H9 (cell line): Measurements from ENCODE around the gene GLT1D1. TPM values are rescaled to one million over a fixed set of nuclear protein-coding genes. Genes with fewer than 3 reads are reported as not detected.
A peak's percentile ranks its signal among the peaks of the same experiment; 100 is the strongest.

Experiments
- DNase-seq: peaks from one replicate; pipeline ENCODE4 v3.0.0-alpha.2; 2017
- H2AFZ ChIP-seq: one replicate; pipeline ENCODE4 v1.6.1; 2013; ENCODE audit warnings: mild to moderate bottlenecking, low read length, control low read depth, moderate library complexity
- H2AK5ac ChIP-seq: 2 replicates; pipeline ENCODE4 v1.6.1; 2013; ENCODE audit warnings: low read length, control low read depth, mixed read lengths; ENCODE audit not compliant: insufficient read length
- H2BK120ac ChIP-seq: one replicate; pipeline ENCODE4 v1.6.1; 2013; ENCODE audit warnings: low read depth, mild to moderate bottlenecking, low read length, control low read depth, inconsistent platforms; ENCODE audit not compliant: poor library complexity, severe bottlenecking
- H2BK12ac ChIP-seq: 2 replicates; pipeline ENCODE4 v1.6.1; 2013; ENCODE audit warnings: low read length, control low read depth, mixed read lengths, low read depth; ENCODE audit not compliant: insufficient read length
- H2BK15ac ChIP-seq: 2 replicates; pipeline ENCODE4 v1.6.1; 2013; ENCODE audit warnings: low read depth, low read length, control low read depth
- H2BK20ac ChIP-seq: one replicate; pipeline ENCODE4 v1.6.1; 2013; ENCODE audit warnings: low read depth, mild to moderate bottlenecking, low read length, control low read depth, inconsistent platforms; ENCODE audit not compliant: poor library complexity, severe bottlenecking
- H2BK5ac ChIP-seq: 2 replicates; pipeline ENCODE4 v1.6.1; 2013; ENCODE audit warnings: low read length, control low read depth, mixed read lengths; ENCODE audit not compliant: insufficient read length
- H3K14ac ChIP-seq: 2 replicates; pipeline ENCODE4 v1.6.1; 2013; ENCODE audit warnings: low read length, control low read depth; ENCODE audit not compliant: insufficient read depth
- H3K18ac ChIP-seq: 2 replicates; pipeline ENCODE4 v1.6.1; 2013; ENCODE audit warnings: low read depth, mild to moderate bottlenecking, mixed read lengths, low read length, control low read depth; ENCODE audit not compliant: insufficient read length
- H3K23ac ChIP-seq: 2 replicates; pipeline ENCODE4 v1.6.1; 2013; ENCODE audit warnings: low read length, control low read depth, mixed read lengths, low read depth; ENCODE audit not compliant: insufficient read length
- H3K23me2 ChIP-seq: 2 replicates; pipeline ENCODE4 v1.6.1; 2013; ENCODE audit warnings: low read depth, mild to moderate bottlenecking, mixed read lengths, low read length, control low read depth; ENCODE audit not compliant: insufficient read length, poor library complexity, severe bottlenecking
- H3K27ac ChIP-seq: 2 replicates; pipeline ENCODE4 v1.5.1; 2013; ENCODE audit warnings: low read length, control low read depth, mixed read lengths, low read depth; ENCODE audit not compliant: insufficient read length
- H3K27me3 ChIP-seq: 2 replicates; pipeline ENCODE4 v1.6.1; 2013; ENCODE audit warnings: low read length, control low read depth, inconsistent platforms; ENCODE audit not compliant: insufficient read depth
- H3K4ac ChIP-seq: 2 replicates; pipeline ENCODE4 v1.6.1; 2013; ENCODE audit warnings: low read depth, mild to moderate bottlenecking, control low read depth, inconsistent platforms, low read length, moderate library complexity
- H3K4me1 ChIP-seq: 2 replicates; pipeline ENCODE4 v1.6.1; 2013; ENCODE audit warnings: low read length, control low read depth, inconsistent platforms; ENCODE audit not compliant: insufficient read depth
- H3K4me2 ChIP-seq: 2 replicates; pipeline ENCODE4 v1.6.1; 2013; ENCODE audit warnings: low read length, control low read depth, mixed read lengths; ENCODE audit not compliant: insufficient read length, insufficient read depth
- H3K56ac ChIP-seq: 2 replicates; pipeline ENCODE4 v1.6.1; 2013; ENCODE audit warnings: low read depth, mild to moderate bottlenecking, mixed read lengths, low read length, control low read depth; ENCODE audit not compliant: insufficient read length
- H3K79me1 ChIP-seq: 2 replicates; pipeline ENCODE4 v1.6.1; 2013; ENCODE audit warnings: low read depth, mild to moderate bottlenecking, moderate library complexity, low read length, control low read depth, inconsistent platforms; ENCODE audit not compliant: insufficient read depth, poor library complexity, severe bottlenecking
- H3K79me2 ChIP-seq: 2 replicates; pipeline ENCODE4 v1.6.1; 2013; ENCODE audit warnings: low read length, control low read depth, inconsistent platforms; ENCODE audit not compliant: insufficient read depth
- H3K9ac ChIP-seq: 2 replicates; pipeline ENCODE4 v1.6.1; 2013; ENCODE audit warnings: low read length, control low read depth, mixed read lengths; ENCODE audit not compliant: insufficient read length; ENCODE audit errors: extremely low read depth
- H3K9me3 ChIP-seq: one replicate; pipeline ENCODE4 v1.6.1; 2013; ENCODE audit warnings: low read depth, low read length, inconsistent platforms; ENCODE audit not compliant: control insufficient read depth
- H3T11ph ChIP-seq: one replicate; pipeline ENCODE4 v1.6.1; 2013; ENCODE audit warnings: mild to moderate bottlenecking, low read length, control low read depth, inconsistent platforms
- H4K20me1 ChIP-seq: one replicate; pipeline ENCODE4 v1.6.1; 2013; ENCODE audit not compliant: control insufficient read depth, insufficient read length, insufficient read depth
- H4K5ac ChIP-seq: 2 replicates; pipeline ENCODE4 v1.6.1; 2013; ENCODE audit warnings: low read depth, mild to moderate bottlenecking, mixed read lengths, low read length, control low read depth; ENCODE audit not compliant: insufficient read length
- H4K8ac ChIP-seq: replicated peaks from 2 replicates; pipeline ENCODE4 v1.6.1; 2013; ENCODE audit warnings: low read length, control low read depth, mixed read lengths, low read depth; ENCODE audit not compliant: insufficient read length
- H4K91ac ChIP-seq: 2 replicates; pipeline ENCODE4 v1.6.1; 2013; ENCODE audit warnings: low read depth, mild to moderate bottlenecking, moderate library complexity, mixed read lengths, low read length, control low read depth; ENCODE audit not compliant: insufficient read length
- H3K27ac Mint-ChIP-seq, 3 experiments: 2 replicates in 2 of 3; 3 replicates in 1 of 3; pipeline ENCODE4 v1.8.0; 2020 to 2021; ENCODE audit warnings: mixed read lengths in 3 of 3, mild to moderate bottlenecking in 1 of 3, moderate library complexity in 1 of 3
- H3K27me3 Mint-ChIP-seq: 2 replicates; pipeline ENCODE4 v1.8.0; 2021; ENCODE audit warnings: low read depth, mild to moderate bottlenecking, moderate library complexity, mixed read lengths
- H3K36me3 Mint-ChIP-seq, 3 experiments: 2 replicates in 2 of 3; 3 replicates in 1 of 3; pipeline ENCODE4 v1.8.0; 2020 to 2021; ENCODE audit warnings: low read depth in 3 of 3, mixed read lengths in 3 of 3; ENCODE audit not compliant: insufficient read depth in 1 of 3
- H3K4me1 Mint-ChIP-seq, 2 experiments: 2 replicates each; pipeline ENCODE4 v1.8.0; 2020; ENCODE audit warnings: mixed read lengths in 2 of 2
- H3K4me3 Mint-ChIP-seq, 2 experiments: 2 replicates in 1 of 2; 3 replicates in 1 of 2; pipeline ENCODE4 v1.8.0; 2020 to 2021; ENCODE audit warnings: mild to moderate bottlenecking in 2 of 2, mixed read lengths in 2 of 2, moderate library complexity in 1 of 2
- H3K9me3 Mint-ChIP-seq, 2 experiments: 2 replicates in 1 of 2; 3 replicates in 1 of 2; pipeline ENCODE4 v1.8.0; 2020; ENCODE audit warnings: mild to moderate bottlenecking in 2 of 2, mixed read lengths in 2 of 2, moderate library complexity in 1 of 2
- CTCF ChIP-seq: fragments of 200-600 bp; sonication (generic); conservative IDR thresholded peaks from 3 replicates; pipeline ENCODE4 v1.8.0; 2021; ENCODE audit warnings: antibody characterized with exemption, mild to moderate bottlenecking
- WGBS: extraction: QIAGEN DNeasy Blood & Tissue Kit; methylation state at CpG from one replicate; pipeline ENCODE4 v1.1.7; 2013; ENCODE audit warnings: missing lambda C conversion rate, low lambda C conversion rate, mixed read lengths; ENCODE audit not compliant: insufficient read length; ENCODE audit errors: extremely low coverage; 5-methylcytosine and 5-hydroxymethylcytosine counted together
- total RNA-seq: library from RNA; stranded (reverse); gene quantifications from 2 replicates; pipeline ENCODE4 v1.2.1, GENCODE V29; 2021

GLT1D1 gene
- total RNA-seq, 1 experiment from 2014 or later = 7.0 TPM

GRCh38 chr12:128818065-128819022 is 34.9 kb upstream of the GLT1D1 start:
- Histone ChIP-seq H3K4me1 (peaks cover 12% of the 10 kb centered on the region), H3T11ph (no peak overlapping the region), H2BK120ac (no peak overlapping the region), H2AK5ac (no peak overlapping the region), H3K14ac (no peak overlapping the region), H3K4me2 (no peak overlapping the region), H3K56ac (no peak overlapping the region), H3K4ac (no peak overlapping the region), H3K27me3 (no peaks in the 10 kb centered on the region), H2BK15ac (no peak overlapping the region), H4K5ac (no peak overlapping the region), H3K79me2 (peaks cover 63% of the 10 kb centered on the region), H3K23me2 (peaks cover 5% of the 10 kb centered on the region), H3K9me3 (no peaks in the 10 kb centered on the region), H4K91ac (no peak overlapping the region), H3K27ac (no peak overlapping the region), H2BK5ac (no peak overlapping the region), H3K79me1 (peaks cover 17% of the 10 kb centered on the region), H4K8ac (no peak overlapping the region), H2BK20ac (no peak overlapping the region), H3K23ac (no peak overlapping the region), H2BK12ac (no peak overlapping the region), H4K20me1 (no peaks in the 10 kb centered on the region), H3K18ac (no peak overlapping the region), H2AFZ (no peak overlapping the region), H3K9ac (peak overlapping the region; percentile 3)
- WGBS = no CpG with 5 or more reads among the region's 13 CpGs
- peaks cover 42 to 46% of the 10 kb centered on the region in 2 experiments for H3K4me1 Mint-ChIP-seq
- H3K27me3 Mint-ChIP-seq = no peaks in the 10 kb centered on the region; the same call in 1 of the 2 replicates
- no peak for DNase-seq
- H3K4me3 Mint-ChIP-seq = no peak overlapping the region; a peak in 1 of 5 replicates
- H3K36me3 Mint-ChIP-seq = peaks cover 24 to 34% (median 33%) of the 10 kb centered on the region in 3 experiments; a peak in 6 of 7 replicates
- no peaks in the 10 kb centered on the region for H3K9me3 Mint-ChIP-seq
- H3K27ac Mint-ChIP-seq = peak overlapping the region; percentile 71 to 80 (median 79); a peak in 5 of 7 replicates
- TF ChIP-seq CTCF = no peak
